Mesenchymal stem cell (in vitro differentiated cells and primary cell): ENCODE data around the gene PIGL.

Source experiments
- DNase-seq: peaks from one replicate; pipeline ENCODE4 v3.0.0-alpha.2; 2013
- H2AFZ ChIP-seq: one replicate; pipeline ENCODE4 v1.6.1; 2013; ENCODE audit warnings: low read depth, mild to moderate bottlenecking, control low read depth, inconsistent platforms, low read length, moderate library complexity
- H2AK5ac ChIP-seq: 2 replicates; pipeline ENCODE4 v1.6.1; 2013; ENCODE audit warnings: low read length, moderate library complexity, mild to moderate bottlenecking, inconsistent platforms; ENCODE audit not compliant: severe bottlenecking
- H2BK120ac ChIP-seq: one replicate; pipeline ENCODE4 v1.6.1; 2013; ENCODE audit warnings: low read depth, mild to moderate bottlenecking, inconsistent platforms, low read length, moderate library complexity
- H2BK12ac ChIP-seq, 2 experiments: one replicate each; pipeline ENCODE4 v1.6.1; 2013; ENCODE audit warnings: inconsistent platforms in 2 of 2, low read length in 2 of 2, mild to moderate bottlenecking in 2 of 2, moderate library complexity in 2 of 2, control low read depth in 1 of 2
- H2BK15ac ChIP-seq: one replicate; pipeline ENCODE4 v1.6.1; 2013; ENCODE audit warnings: mild to moderate bottlenecking, low read depth, inconsistent platforms; ENCODE audit not compliant: poor library complexity, severe bottlenecking
- H2BK5ac ChIP-seq: 2 replicates; pipeline ENCODE4 v1.6.1; 2013; ENCODE audit warnings: low read depth, mild to moderate bottlenecking, low read length, control low read depth, inconsistent platforms; ENCODE audit not compliant: poor library complexity, severe bottlenecking
- H3K14ac ChIP-seq, 2 experiments: one replicate each; pipeline ENCODE4 v1.6.1; 2013; ENCODE audit warnings: inconsistent platforms in 2 of 2, low read length in 2 of 2, control low read depth in 1 of 2, mild to moderate bottlenecking in 1 of 2, moderate library complexity in 1 of 2
- H3K18ac ChIP-seq, 2 experiments: one replicate each; pipeline ENCODE4 v1.6.1; 2013; ENCODE audit warnings: inconsistent platforms in 2 of 2, low read length in 2 of 2, control low read depth in 1 of 2, low read depth in 1 of 2, mild to moderate bottlenecking in 1 of 2
- H3K23ac ChIP-seq, 2 experiments: one replicate each; pipeline ENCODE4 v1.6.1; 2013; ENCODE audit warnings: inconsistent platforms in 2 of 2, low read length in 2 of 2, mild to moderate bottlenecking in 2 of 2, moderate library complexity in 2 of 2, control low read depth in 1 of 2
- H3K27ac ChIP-seq: 2 replicates; pipeline ENCODE4 v1.5.1; 2013; ENCODE audit warnings: mild to moderate bottlenecking, moderate library complexity, low read length, control low read depth, inconsistent platforms; ENCODE audit not compliant: poor library complexity, severe bottlenecking
- H3K27me3 ChIP-seq, 2 experiments: 2 replicates each; pipeline versions ENCODE4 v1.6.1 to v1.7.0; 2013; ENCODE audit warnings: low read length in 2 of 2, mild to moderate bottlenecking in 2 of 2, moderate library complexity in 2 of 2, control low read depth in 1 of 2, inconsistent platforms in 1 of 2; ENCODE audit not compliant: control insufficient read depth in 1 of 2, insufficient read depth in 1 of 2
- H3K36me3 ChIP-seq, 2 experiments: 2 replicates each; pipeline versions ENCODE4 v1.6.1 to v1.7.0; 2013; ENCODE audit warnings: low read length in 2 of 2, control low read depth in 1 of 2, inconsistent platforms in 1 of 2, low read depth in 1 of 2, mild to moderate bottlenecking in 1 of 2; ENCODE audit not compliant: insufficient read depth in 2 of 2, control insufficient read depth in 1 of 2
- H3K4ac ChIP-seq, 2 experiments: one replicate each; pipeline ENCODE4 v1.6.1; 2013; ENCODE audit warnings: inconsistent platforms in 2 of 2, low read length in 2 of 2, mild to moderate bottlenecking in 2 of 2, moderate library complexity in 2 of 2, control low read depth in 1 of 2, low read depth in 1 of 2
- H3K4me1 ChIP-seq: 2 replicates; pipeline ENCODE4 v1.6.1; 2013; ENCODE audit warnings: low read depth, low read length, control low read depth; ENCODE audit not compliant: control insufficient read depth, insufficient read depth
- H3K4me2 ChIP-seq: 2 replicates; pipeline ENCODE4 v1.6.1; 2013; ENCODE audit warnings: low read length, mild to moderate bottlenecking, inconsistent platforms; ENCODE audit not compliant: poor library complexity, severe bottlenecking
- H3K4me3 ChIP-seq, 2 experiments: 2 replicates each; pipeline versions ENCODE4 v1.5.1 to v1.7.0; 2013; ENCODE audit warnings: low read length in 2 of 2, mild to moderate bottlenecking in 2 of 2, control low read depth in 1 of 2, low read depth in 1 of 2; ENCODE audit not compliant: insufficient read depth in 1 of 2
- H3K79me1 ChIP-seq: replicated peaks from 2 replicates; pipeline ENCODE4 v1.6.1; 2013; ENCODE audit warnings: mild to moderate bottlenecking, control low read depth, low read length, inconsistent platforms; ENCODE audit not compliant: poor library complexity, severe bottlenecking
- H3K9ac ChIP-seq: 2 replicates; pipeline ENCODE4 v1.7.0; 2013; ENCODE audit warnings: mild to moderate bottlenecking, low read length, moderate library complexity
- H3K9me3 ChIP-seq: 2 replicates; pipeline ENCODE4 v1.7.0; 2013; ENCODE audit warnings: mild to moderate bottlenecking, low read length; ENCODE audit not compliant: control insufficient read depth
- H4K8ac ChIP-seq: one replicate; pipeline ENCODE4 v1.6.1; 2013; ENCODE audit warnings: inconsistent platforms, mild to moderate bottlenecking, low read length, moderate library complexity
- H4K91ac ChIP-seq: one replicate; pipeline ENCODE4 v1.6.1; 2013; ENCODE audit warnings: mild to moderate bottlenecking, low read length, inconsistent platforms
- WGBS: methylation state at CpG from one replicate; pipeline ENCODE4 v1.1.7; 2013; ENCODE audit warnings: mixed read lengths; 5-methylcytosine and 5-hydroxymethylcytosine counted together

The PIGL gene

DNA sequence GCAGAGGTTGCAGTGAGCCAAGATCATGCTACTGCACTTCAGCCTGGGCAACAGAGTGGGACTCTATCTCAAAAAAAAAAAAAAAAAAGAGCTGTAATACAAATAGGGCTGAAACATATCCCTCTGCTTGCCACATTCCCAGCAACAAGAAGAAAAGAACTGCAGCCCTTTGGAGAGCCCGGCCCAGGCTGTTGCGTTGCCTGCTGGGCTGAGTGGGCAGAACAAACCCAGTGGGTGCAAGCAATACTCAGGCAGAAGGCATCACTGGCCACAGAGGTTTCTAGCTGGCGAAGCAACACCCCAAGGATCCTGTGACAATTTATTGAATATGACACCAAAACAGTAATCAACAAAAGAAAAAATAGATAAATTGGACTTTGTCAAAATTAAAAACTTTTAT lies 44.0 kb downstream of the PIGL start:
- Histone ChIP-seq H3K27ac (no peak overlapping the region), H2BK5ac (no peak overlapping the region), H2BK15ac (peak overlapping the region; percentile 12), H2AFZ (no peak overlapping the region), H3K14ac (no peak overlapping the region), H3K79me1 (peaks cover 10% of the 10 kb centered on the region), H4K8ac (no peak overlapping the region), H3K4me1 (peaks cover 2% of the 10 kb centered on the region), H3K4me3 (no peak overlapping the region), H2BK120ac (no peak overlapping the region), H3K4me2 (no peak overlapping the region), H3K9ac (no peak overlapping the region), H3K9me3 (no peaks in the 10 kb centered on the region), H3K36me3 (peaks cover 0 to 6% of the 10 kb centered on the region in 2 experiments), H3K23ac (no peak overlapping the region), H4K91ac (no peak overlapping the region), H3K18ac (no peak overlapping the region), H3K4ac (no peak overlapping the region), H2AK5ac (no peak overlapping the region), H3K27me3 (no peaks in the 10 kb centered on the region), H2BK12ac (no peak overlapping the region)
- 86% methylated on average over 3 of the region's 3 CpGs for WGBS
- DNase-seq = no peak

DNA sequence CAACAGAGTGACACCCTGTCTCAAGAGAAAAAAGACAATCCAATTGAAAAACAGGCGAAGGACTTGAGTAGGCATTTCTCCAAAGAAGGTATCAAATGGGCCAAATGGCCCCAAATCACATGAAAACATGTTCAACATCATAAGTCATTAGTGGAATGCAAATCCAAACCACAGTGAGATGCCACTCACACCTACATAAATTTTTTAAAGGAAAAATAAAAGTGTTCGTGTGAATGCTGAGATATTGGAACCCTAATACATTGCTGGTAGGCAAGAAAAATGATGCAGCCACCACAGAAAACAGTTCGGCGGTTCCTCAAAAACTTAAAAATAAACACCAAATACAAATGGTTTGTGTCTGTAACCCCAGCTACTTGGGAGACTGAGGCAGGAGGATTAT lies 45.2 kb downstream of the PIGL start:
- DNase-seq = no peak
- H3K23ac ChIP-seq = no peak overlapping the region

DNA sequence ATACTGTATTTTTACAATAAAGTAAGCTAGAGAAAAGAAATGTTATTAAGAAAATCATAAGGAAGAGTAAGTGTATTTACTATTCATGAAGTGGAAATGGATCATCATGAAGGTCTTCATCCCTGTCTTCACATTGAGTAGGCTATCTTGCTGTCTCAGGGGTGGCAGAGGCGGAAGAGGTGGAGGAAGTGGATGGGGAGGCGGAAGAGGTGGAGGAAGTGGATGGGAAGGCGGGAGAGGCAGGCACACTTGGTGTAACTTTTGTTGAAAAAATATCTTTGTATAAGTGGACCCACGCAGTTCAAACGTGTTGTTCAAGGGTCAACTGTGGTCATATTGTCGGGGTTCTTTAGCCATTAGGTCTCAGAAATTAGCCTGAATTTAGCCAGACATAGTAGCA lies 50.2 kb downstream of the PIGL start:
- WGBS = 97% methylated on average over 6 of the region's 6 CpGs
- Histone ChIP-seq H3K18ac (no peak overlapping the region), H2BK15ac (no peak overlapping the region), H3K4me3 (no peak overlapping the region), H3K23ac (no peak overlapping the region), H3K4me1 (peaks cover 4% of the 10 kb centered on the region), H3K79me1 (peaks cover 5% of the 10 kb centered on the region), H2AFZ (no peak overlapping the region), H3K4me2 (no peak overlapping the region), H3K9me3 (no peaks in the 10 kb centered on the region), H4K91ac (no peak overlapping the region), H3K27ac (no peak overlapping the region), H2BK120ac (no peak overlapping the region), H2BK5ac (no peak overlapping the region), H2AK5ac (no peak overlapping the region), H4K8ac (no peak overlapping the region), H3K9ac (no peak overlapping the region), H3K4ac (no peak overlapping the region), H3K36me3 (no peaks in the 10 kb centered on the region), H3K27me3 (no peaks in the 10 kb centered on the region), H2BK12ac (no peak overlapping the region), H3K14ac (no peak overlapping the region)
- no peak for DNase-seq

More for the DNA sequence above, 45.2 kb downstream of the PIGL start:
- Histone ChIP-seq H4K91ac (no peak overlapping the region), H3K9me3 (no peaks in the 10 kb centered on the region), H2BK5ac (no peak overlapping the region), H2AK5ac (no peak overlapping the region), H2AFZ (no peak overlapping the region), H3K27ac (no peak overlapping the region), H3K4me1 (peaks cover 2% of the 10 kb centered on the region), H3K79me1 (peaks cover 8% of the 10 kb centered on the region), H3K18ac (no peak overlapping the region), H2BK120ac (no peak overlapping the region), H3K27me3 (no peaks in the 10 kb centered on the region), H4K8ac (no peak overlapping the region), H3K4me2 (no peak overlapping the region), H3K4ac (no peak overlapping the region), H3K36me3 (peaks cover 0 to 6% of the 10 kb centered on the region in 2 experiments), H3K9ac (no peak overlapping the region), H2BK15ac (no peak overlapping the region), H2BK12ac (no peak overlapping the region), H3K4me3 (no peak overlapping the region), H3K14ac (no peak overlapping the region)
- 100% methylated on average over 1 of the region's 4 CpGs for WGBS

DNA sequence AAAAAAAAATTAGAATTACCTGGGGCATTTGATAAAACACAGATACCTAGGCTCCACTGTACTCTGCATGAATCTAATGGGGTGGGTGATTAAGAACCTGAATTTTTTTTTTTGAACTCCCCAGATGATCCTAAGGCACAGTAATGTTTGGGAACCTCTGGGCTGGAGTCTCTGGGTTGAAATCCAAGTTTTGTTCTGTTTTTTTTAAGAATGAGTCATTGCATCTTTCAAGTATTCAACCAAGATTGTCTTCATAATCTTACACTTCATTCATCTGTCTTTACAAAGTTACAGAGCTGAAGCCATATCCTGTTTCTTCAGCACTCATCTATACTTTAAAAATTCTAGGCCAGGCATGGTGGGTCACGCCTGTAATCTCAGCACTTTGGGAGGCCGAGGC lies 52.6 kb downstream of the PIGL start:
- Histone ChIP-seq H3K23ac (no peak overlapping the region), H3K27me3 (no peaks in the 10 kb centered on the region), H3K4me3 (no peak overlapping the region), H2AK5ac (no peak overlapping the region), H3K27ac (no peak overlapping the region), H4K91ac (no peak overlapping the region), H3K18ac (no peak overlapping the region), H2BK120ac (no peak overlapping the region), H3K14ac (no peak overlapping the region), H3K4me2 (no peak overlapping the region), H2AFZ (no peak overlapping the region), H3K9ac (no peak overlapping the region), H3K9me3 (no peaks in the 10 kb centered on the region), H2BK15ac (no peak overlapping the region), H2BK12ac (no peak overlapping the region), H3K36me3 (no peaks in the 10 kb centered on the region), H3K79me1 (peaks cover 5% of the 10 kb centered on the region), H2BK5ac (no peak overlapping the region), H3K4me1 (peaks cover 4% of the 10 kb centered on the region), H3K4ac (no peak overlapping the region), H4K8ac (no peak overlapping the region)
- WGBS = 88% methylated on average over 2 of the region's 2 CpGs
- peak; percentile 40 for DNase-seq
